HG03196 (cell line): ENCODE measurements around the gene CRADD.
"Not testable (repeated sequence)": the region's sequence is repeated elsewhere in the genome, so short reads cannot be mapped to it uniquely, and the experiment has no call there.

ENCODE experiments used
- ATAC-seq: cut with Tn5 transposase; IDR thresholded peaks from one replicate; pipeline ENCODE4 v1.9.1; 2021; ENCODE audit not compliant: unreplicated experiment

CRADD gene

GRCh38 chr12:93705237-93705636 lies 28.1 kb downstream of the CRADD start:
- ATAC-seq: no peak

- ATAC-seq: no peak
Observed at GRCh38 chr12:93706387-93706786, 29.2 kb downstream of the CRADD start.

- no peak for ATAC-seq
Observed at GRCh38 chr12:93706824-93707223, 29.6 kb downstream of the CRADD start.

DNA sequence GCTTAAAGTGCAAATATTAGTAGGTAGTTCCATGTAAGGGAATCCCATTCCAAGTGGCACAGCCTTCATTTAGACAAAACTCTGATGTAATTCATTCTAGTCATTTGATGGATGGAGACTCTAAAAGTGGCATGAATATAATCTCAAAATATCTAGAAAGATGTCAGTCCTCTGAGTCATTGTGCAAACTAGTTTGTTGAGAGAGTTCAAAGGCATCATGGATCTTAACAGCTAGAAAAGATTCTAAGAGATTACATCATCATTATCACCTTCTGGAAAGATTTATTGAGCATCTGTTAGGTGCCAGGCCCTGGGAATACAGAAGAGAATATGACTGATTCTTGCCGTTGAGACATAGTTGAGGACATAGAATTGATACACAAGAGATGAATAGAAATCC lies 30.7 kb downstream of the CRADD start:
- ATAC-seq: no peak

GRCh38 chr12:93708952-93709351 lies 31.8 kb downstream of the CRADD start:
- ATAC-seq: no peak

DNA sequence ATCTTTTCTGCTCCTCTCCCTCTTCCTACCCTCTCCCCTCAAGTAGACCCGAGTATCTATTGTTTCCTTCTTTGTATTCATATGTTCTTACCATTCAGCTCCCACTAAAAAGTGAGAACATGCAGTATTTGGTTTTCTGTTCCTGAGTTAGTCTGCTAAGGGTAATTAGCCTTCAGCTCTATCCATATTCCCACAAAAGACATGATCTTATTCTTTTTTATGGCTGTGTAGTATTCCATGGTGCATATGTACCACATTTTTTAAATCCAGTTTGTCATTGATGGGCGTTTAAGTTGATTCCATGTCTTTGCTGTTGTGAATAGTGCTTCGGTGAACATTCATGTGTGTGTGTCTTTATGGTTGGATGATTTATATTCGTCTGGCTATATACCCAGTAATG lies 32.2 kb downstream of the CRADD start:
- no peak for ATAC-seq

GRCh38 chr12:93710574-93710926 lies 33.4 kb downstream of the CRADD start:
- ATAC-seq: no peak

DNA sequence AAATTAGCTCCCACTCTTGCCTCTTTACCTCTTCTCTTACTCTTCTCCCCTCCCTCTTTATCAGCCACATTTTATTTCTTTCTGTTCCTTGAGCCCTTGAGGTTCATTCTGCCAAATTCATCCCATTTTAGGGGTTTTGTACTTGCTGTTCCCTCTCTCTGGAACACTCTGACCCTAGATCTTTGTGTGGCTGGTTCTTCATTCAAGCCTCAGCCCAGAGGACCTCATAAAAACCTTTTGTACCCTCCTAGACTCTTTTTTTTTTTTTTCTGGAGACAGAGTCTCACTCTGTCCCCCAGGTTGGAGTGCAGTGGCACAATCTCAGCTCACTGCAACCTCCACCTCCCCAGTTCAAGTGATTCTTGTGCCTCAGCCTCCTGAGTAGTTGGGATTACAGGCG lies 34.3 kb downstream of the CRADD start:
- ATAC-seq: not testable (repeated sequence)

DNA sequence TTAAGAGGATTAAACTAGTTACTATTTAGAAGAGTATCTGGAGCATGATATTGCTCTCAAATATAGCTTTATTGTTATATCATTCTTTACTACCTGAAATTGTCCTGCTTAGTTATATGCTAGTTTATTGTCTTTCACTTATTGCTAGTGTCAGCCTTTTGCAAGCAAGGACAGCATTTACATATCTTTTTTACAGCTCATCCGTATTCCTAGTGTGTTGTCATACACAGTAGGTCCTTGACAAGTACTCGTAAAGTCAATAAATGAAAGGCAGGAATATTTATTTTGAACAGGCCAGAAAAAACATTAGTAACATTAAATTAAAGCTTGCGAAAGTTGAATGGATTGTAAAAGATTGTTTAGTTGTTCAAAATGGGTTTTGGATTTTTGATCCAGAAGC lies 35.0 kb downstream of the CRADD start:
- ATAC-seq: no peak

GRCh38 chr12:93713060-93713459 lies 35.9 kb downstream of the CRADD start:
- no peak for ATAC-seq

GRCh38 chr12:93713800-93714199 lies 36.6 kb downstream of the CRADD start:
- ATAC-seq: no peak

DNA sequence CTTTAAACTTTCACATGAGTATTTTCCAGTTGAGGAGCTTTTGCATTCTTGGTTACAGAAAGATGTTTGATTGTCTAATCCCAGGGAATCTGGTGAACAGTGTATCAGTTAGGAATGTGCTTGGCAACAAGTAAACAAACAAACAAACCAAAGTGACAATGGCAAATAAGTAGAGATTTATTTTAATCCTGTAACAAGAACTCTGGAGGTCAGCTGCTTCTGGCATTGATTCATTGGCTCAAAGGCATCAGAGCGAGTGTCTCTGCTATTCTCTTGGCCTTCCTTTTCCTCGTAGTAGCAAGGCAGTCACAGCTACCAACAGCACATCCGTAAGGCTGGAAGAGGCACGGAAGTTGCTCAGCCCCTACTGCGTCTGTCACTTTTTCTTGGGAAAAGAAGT lies 37.2 kb downstream of the CRADD start:
- ATAC-seq: no peak

GRCh38 chr12:93719710-93720109 lies 42.5 kb downstream of the CRADD start:
- ATAC-seq: no peak

GRCh38 chr12:93720559-93720958 lies 43.4 kb downstream of the CRADD start:
- no peak for ATAC-seq

GRCh38 chr12:93722179-93722578 lies 45.0 kb downstream of the CRADD start:
- no peak for ATAC-seq

- no peak for ATAC-seq
Observed at GRCh38 chr12:93722835-93723567, 45.8 kb downstream of the CRADD start.

GRCh38 chr12:93723568-93723930 lies 46.4 kb downstream of the CRADD start:
- no peak for ATAC-seq

DNA sequence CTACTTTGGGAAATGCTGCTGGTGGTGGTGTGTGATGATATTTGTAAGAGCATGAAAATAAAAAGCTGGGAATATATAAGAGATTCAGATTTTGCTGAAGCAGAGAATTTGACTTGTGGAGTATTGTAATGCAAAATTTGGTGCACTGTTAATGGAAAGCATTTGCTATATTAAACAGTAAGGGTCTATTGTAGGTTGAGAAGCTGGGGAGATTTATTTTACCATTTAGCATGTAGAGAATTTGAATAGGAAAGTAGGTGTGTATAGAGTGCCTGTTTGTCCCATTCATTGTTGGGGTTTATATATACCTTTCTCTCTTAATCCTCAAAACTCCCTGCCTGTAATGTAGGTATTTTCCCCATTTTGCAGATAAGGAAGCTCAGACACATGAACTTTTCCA lies 48.4 kb downstream of the CRADD start:
- ATAC-seq: no peak

DNA sequence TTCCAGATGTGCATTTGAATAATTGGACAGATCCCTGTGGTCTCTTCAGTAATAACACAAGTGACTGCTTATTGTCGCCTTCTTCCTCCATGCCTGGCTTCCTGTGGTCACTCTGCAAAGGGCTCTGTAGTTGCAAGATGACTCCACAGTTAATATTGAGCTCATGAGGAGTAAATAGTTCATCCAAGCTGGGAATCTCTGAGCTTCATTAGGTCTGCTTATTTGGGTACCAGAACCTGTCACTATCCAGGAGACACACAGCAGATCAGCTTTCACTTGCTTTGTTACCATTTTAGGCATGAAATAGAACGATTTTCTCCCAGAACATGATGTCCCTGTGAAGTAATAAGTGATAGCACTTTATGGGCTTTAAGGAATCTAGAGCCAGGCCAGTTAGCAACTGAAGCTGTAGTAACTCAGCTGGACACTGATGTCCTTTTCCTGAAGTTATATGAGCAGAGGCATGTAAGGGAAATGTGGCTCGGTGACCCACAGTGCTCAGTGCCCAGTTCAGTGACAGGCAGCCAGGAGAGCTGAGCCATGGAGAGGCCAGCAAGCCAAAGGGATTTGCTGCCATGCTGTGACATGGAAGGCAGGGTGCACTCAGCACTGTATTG lies 50.1 kb downstream of the CRADD start:
- no peak for ATAC-seq

DNA sequence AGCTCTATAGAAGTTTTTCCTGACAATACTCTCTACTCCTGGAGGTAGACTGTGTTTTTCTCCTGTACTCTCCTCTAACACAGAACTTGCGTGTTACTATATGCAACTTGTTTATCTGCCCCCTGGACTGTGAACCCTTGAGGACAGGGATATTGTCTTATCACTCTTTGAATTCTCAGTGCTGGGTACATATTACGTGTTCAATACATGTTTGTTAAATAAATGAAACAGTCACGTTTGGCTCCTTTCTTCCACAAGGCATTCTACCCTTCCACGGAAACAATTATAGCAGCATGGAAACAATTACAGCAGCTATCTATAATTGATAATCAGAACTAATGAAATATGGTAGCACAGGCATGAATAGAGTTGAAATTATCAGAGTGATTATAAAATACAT lies 50.7 kb downstream of the CRADD start:
- no peak for ATAC-seq

- no peak for ATAC-seq
Observed at GRCh38 chr12:93729934-93730333, 52.8 kb downstream of the CRADD start.

DNA sequence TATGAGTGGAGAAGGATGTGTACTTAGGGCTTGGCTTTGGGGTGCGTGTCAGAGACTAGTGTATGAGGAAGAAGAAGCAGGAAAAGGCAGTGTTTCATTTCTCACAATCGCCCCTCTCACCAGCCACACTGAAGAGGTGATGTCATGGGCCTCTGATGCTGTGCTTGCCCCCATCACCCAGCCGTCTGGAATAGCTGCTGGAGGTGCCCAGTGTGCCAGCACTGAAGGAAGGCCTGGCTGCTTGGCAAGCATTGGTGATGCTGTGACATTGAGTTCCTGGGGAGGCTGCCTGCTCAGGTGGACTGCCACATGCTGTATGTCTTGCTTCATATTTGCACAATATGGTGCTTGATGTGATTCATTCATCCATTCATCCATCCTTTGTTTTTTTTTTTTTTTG lies 56.2 kb downstream of the CRADD start:
- ATAC-seq: no peak

GRCh38 chr12:93733928-93734327 lies 56.8 kb downstream of the CRADD start:
- no peak for ATAC-seq
